Aorta (tissue), 5 donors: Measurements from ENCODE around the gene NRCAM. TPM values are rescaled to one million over a fixed set of nuclear protein-coding genes. Genes with fewer than 3 reads are reported as not detected.

Source experiments
- ATAC-seq: fragments of 200-7000 bp; cut with Tn5 transposase; one replicate; pipeline ENCODE4 v1.9.1; 2022; ENCODE audit warnings: moderate library complexity; ENCODE audit not compliant: low FRiP score
- DNase-seq, 2 donors: peaks; one replicate each; pipeline ENCODE4 v3.0.0-alpha.2; 2020
- H3K27ac ChIP-seq, 2 donors: one replicate each; pipeline ENCODE4 v1.5.1; 2013; ENCODE audit warnings: low read length in 2 of 2, mild to moderate bottlenecking in 2 of 2, moderate library complexity in 2 of 2, control low read depth in 1 of 2, inconsistent platforms in 1 of 2, low read depth in 1 of 2
- H3K27me3 ChIP-seq, 2 donors: one replicate each; pipeline ENCODE4 v1.6.1; 2013; ENCODE audit warnings: control low read depth in 1 of 2, low read length in 1 of 2, mild to moderate bottlenecking in 1 of 2, moderate library complexity in 1 of 2; ENCODE audit not compliant: insufficient read depth in 2 of 2, control insufficient read depth in 1 of 2
- H3K36me3 ChIP-seq, 2 donors: one replicate each; pipeline ENCODE4 v1.6.1; 2013; ENCODE audit warnings: control low read depth in 1 of 2, low read length in 1 of 2, mild to moderate bottlenecking in 1 of 2; ENCODE audit not compliant: insufficient read depth in 2 of 2, control insufficient read depth in 1 of 2
- H3K4me1 ChIP-seq, 2 donors: one replicate each; pipeline ENCODE4 v1.6.1; 2013; ENCODE audit warnings: low read length in 2 of 2, control low read depth in 1 of 2, mild to moderate bottlenecking in 1 of 2, moderate library complexity in 1 of 2; ENCODE audit not compliant: insufficient read depth in 2 of 2, control insufficient read depth in 1 of 2
- H3K4me3 ChIP-seq, 2 donors: one replicate each; pipeline ENCODE4 v1.5.1; 2013; ENCODE audit warnings: low read length in 2 of 2, control low read depth in 1 of 2, mild to moderate bottlenecking in 1 of 2
- H3K9me3 ChIP-seq: one replicate; pipeline ENCODE4 v1.6.1; 2013; ENCODE audit warnings: mild to moderate bottlenecking, low read length; ENCODE audit not compliant: control insufficient read depth
- WGBS, 2 donors: extraction: QIAGEN DNeasy Blood & Tissue Kit; methylation state at CpG; one replicate each; pipeline ENCODE4 v1.1.7; 2013; 5-methylcytosine and 5-hydroxymethylcytosine counted together
- intact Hi-C, 2 donors: fragments of 100-400 bp; cut with DNase I; formaldehyde crosslinking; loops; one replicate each; pipeline versions ENCODE4 v1.14.2 to v1.15.0; 2022
- polyA plus RNA-seq, 2 donors: library from polyadenylated mRNA; stranded (reverse); fragments of 200-250 nt; gene quantifications; one replicate each; pipeline ENCODE4 v1.2.3, GENCODE V29; 2013
- total RNA-seq, 2 donors: library from RNA; stranded (reverse); fragmentation: NEBNext Ultra II Directional; extraction: Animal tissue kit (Norgen Biotek cat#: 25700); gene quantifications; one replicate each; pipeline ENCODE4 v1.2.1, GENCODE V29; 2021
- donor health status: healthy with polysubstance abuse.
- donor health status: Bipolar disorder and iron deficiency.
- donor health status: DM: no; HTN: no; CAD: no.
- donor health status: DM: no; HTN: no; CAD: no.
- donor health status: DM: yes; HTN: yes; CAD: no.

The NRCAM gene
- total and polyA plus RNA-seq, 4 donors: under 0.01 to 1.8 (median 0.76) TPM

- intact Hi-C loops: no loop called here
- Histone ChIP-seq H3K27me3 (no peaks in the 10 kb centered on the region), H3K9me3 (no peaks in the 10 kb centered on the region), H3K4me1 (peaks cover 0 to 2% of the 10 kb centered on the region in 2 donors), H3K4me3 (no peak overlapping the region), H3K27ac (no peak overlapping the region), H3K36me3 (no peaks in the 10 kb centered on the region)
- ATAC-seq (no peak), DNase-seq (no peak)
- WGBS, 2 donors: 82 to 91% methylated on average over 4 of the region's 4 CpGs
Measured at GRCh38 chr7:108424013-108424412, 32.2 kb downstream of the NRCAM start.

- no peak for DNase-seq
- ATAC-seq: no peak
- WGBS, 2 donors: 81 to 83% methylated on average over 5 of the region's 5 CpGs
- no peaks in the 10 kb centered on the region for H3K9me3 ChIP-seq
- no peak overlapping the region for H3K4me3 ChIP-seq
- H3K27me3 ChIP-seq: no peaks in the 10 kb centered on the region
- no peaks in the 10 kb centered on the region for H3K36me3 ChIP-seq
- peaks cover 0 to 2% of the 10 kb centered on the region in 2 donors for H3K4me1 ChIP-seq
- H3K27ac ChIP-seq: no peak overlapping the region
- intact Hi-C loops: no loop called here
Measured at GRCh38 chr7:108423089-108423989, 32.9 kb downstream of the NRCAM start.

- peaks cover 0 to 3% of the 10 kb centered on the region in 2 donors for H3K27me3 ChIP-seq
- no peak overlapping the region for H3K4me3 ChIP-seq
- intact Hi-C loops: no loop called here
- 28 to 37% methylated on average over 3 of the region's 3 CpGs for WGBS, 2 donors
- peaks cover 0 to 2% of the 10 kb centered on the region in 2 donors for H3K4me1 ChIP-seq
- H3K36me3 ChIP-seq: no peaks in the 10 kb centered on the region
- ATAC-seq (no peak), DNase-seq (no peak)
- no peaks in the 10 kb centered on the region for H3K9me3 ChIP-seq
- no peak overlapping the region for H3K27ac ChIP-seq
Measured at GRCh38 chr7:108421720-108422331, 34.4 kb downstream of the NRCAM start.

DNA sequence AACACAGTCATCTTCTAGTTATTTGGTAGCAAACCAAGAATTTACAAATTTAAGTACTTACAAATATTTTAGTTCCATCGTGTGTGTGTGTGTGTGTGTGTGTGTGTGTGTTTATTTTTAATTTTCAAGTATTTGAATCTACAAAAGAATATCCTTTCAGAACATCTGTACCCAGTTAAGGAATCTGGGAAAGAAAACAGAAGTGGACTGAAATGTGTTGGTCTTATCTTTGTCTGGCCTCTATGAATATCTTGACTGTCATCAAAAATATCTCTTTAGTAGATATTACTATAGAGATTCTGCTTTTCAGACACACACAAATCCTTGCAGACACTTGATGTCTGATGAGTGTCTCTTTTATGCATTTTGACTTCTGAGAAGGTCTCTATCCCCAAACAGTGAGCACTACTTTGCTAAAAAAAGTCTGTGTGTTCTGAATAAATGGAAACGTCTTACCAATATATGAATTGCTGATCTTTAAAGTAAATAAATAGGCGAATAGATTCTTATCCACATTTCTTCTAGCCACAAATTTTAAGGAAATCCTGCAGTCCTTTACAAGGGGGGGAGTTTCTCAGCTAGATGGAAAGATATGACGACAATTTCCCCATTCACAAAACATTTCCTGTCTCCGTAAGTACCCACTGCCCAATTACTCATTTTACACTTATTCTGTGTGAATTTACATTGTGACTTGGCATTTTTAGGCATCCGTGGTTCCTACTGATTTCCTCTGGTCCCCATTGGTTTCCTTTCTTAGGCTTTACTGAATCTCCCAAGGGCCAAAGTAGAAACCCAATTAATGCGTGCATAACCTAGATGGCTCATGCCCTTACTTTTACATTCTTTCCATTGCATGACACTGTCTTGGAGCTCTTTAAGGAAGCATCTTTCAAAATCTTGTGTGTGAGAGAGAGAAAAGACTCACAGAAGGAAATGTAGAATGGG is 36.0 kb downstream of the NRCAM start:
- Histone ChIP-seq H3K4me3 (no peak overlapping the region), H3K36me3 (no peaks in the 10 kb centered on the region), H3K27ac (no peak overlapping the region), H3K9me3 (no peaks in the 10 kb centered on the region), H3K4me1 (no peaks in the 10 kb centered on the region), H3K27me3 (peaks cover 0 to 3% of the 10 kb centered on the region in 2 donors)
- DNase-seq (no peak), ATAC-seq (no peak)
- intact Hi-C loops: no loop called here
- 24 to 26% methylated on average over 7 of the region's 7 CpGs for WGBS, 2 donors

GRCh38 chr7:108418946-108419345 is 37.3 kb downstream of the NRCAM start:
- ATAC-seq (no peak), DNase-seq (no peak)
- no peaks in the 10 kb centered on the region for H3K36me3 ChIP-seq
- intact Hi-C loops: no loop called here
- no peak overlapping the region for H3K27ac ChIP-seq
- no peak overlapping the region for H3K4me3 ChIP-seq
- no peaks in the 10 kb centered on the region for H3K4me1 ChIP-seq
- no peaks in the 10 kb centered on the region for H3K9me3 ChIP-seq
- 49 to 60% methylated on average over 7 of the region's 7 CpGs for WGBS, 2 donors
- peaks cover 0 to 3% of the 10 kb centered on the region in 2 donors for H3K27me3 ChIP-seq

DNA sequence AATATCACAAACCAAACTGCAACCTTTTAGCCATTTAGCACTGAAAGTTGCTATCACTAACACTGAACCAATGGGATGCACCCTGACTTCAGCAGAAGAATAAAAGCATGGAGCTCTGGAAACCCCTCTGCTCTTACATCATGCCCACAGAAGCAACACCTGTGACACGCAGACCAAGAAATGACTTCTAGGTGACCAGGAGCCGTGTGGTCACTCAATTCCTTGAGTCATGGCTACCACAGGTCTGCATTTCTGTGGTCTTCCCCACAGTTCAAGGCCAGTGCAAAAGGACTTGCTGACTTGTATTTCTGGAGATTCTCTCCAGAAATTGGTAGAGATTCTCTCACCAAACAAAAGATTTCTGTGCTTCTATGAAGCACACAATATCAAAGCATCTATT is 38.3 kb downstream of the NRCAM start:
- 46 to 49% methylated on average over 2 of the region's 2 CpGs for WGBS, 2 donors

GRCh38 chr7:108417144-108417543 is 39.1 kb downstream of the NRCAM start:
- Histone ChIP-seq H3K36me3 (no peaks in the 10 kb centered on the region), H3K9me3 (no peaks in the 10 kb centered on the region), H3K27ac (no peak overlapping the region), H3K27me3 (peaks cover 0 to 3% of the 10 kb centered on the region in 2 donors), H3K4me1 (no peaks in the 10 kb centered on the region), H3K4me3 (no peak overlapping the region)
- 87 to 91% methylated on average over 4 of the region's 4 CpGs for WGBS, 2 donors
- DNase-seq: no peak
- no peak for ATAC-seq
- intact Hi-C loops: no loop called here

More for the DNA sequence above, 38.3 kb downstream of the NRCAM start:
- Histone ChIP-seq H3K4me1 (no peaks in the 10 kb centered on the region), H3K27me3 (peaks cover 0 to 3% of the 10 kb centered on the region in 2 donors), H3K4me3 (no peak overlapping the region), H3K27ac (no peak overlapping the region), H3K9me3 (no peaks in the 10 kb centered on the region), H3K36me3 (no peaks in the 10 kb centered on the region)
- intact Hi-C loops: no loop called here
- DNase-seq: no peak
- ATAC-seq: no peak

DNA sequence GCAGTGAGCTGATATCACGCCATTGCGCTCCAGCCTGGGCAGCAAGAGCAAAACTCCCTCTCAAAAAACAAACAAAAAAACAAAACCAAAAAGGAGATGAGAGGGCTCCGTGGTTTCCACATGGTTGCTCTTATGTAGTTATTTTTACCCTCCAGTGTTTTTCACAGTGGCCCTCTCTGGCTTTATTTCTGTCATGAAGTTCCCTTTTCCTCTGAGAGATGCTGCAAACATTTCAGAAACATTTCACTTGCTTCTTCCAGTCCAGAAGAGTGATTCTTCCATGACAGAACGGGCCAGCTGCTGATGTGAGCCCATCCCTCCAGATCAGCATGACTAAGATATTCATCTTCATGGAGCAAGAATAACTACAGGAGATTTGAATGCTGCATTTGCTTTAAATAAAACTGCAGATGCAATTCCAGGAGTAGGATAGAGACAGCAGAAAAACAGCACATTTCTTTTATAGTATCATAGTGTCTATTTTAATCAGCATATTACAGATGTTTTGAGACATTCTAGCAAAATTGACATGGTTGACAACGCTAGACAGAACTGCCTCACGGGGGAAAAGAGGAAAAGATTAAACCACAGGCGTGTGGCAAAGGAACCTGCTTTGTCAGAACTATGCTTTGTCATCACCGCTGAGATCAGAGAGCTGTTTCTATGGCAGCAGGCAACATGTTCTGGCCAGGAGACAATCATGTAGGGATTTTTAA is 40.3 kb downstream of the NRCAM start:
- 60 to 63% methylated on average over 8 of the region's 8 CpGs for WGBS, 2 donors
- Histone ChIP-seq H3K4me1 (no peaks in the 10 kb centered on the region), H3K9me3 (no peaks in the 10 kb centered on the region), H3K27me3 (peaks cover 0 to 3% of the 10 kb centered on the region in 2 donors), H3K27ac (no peak overlapping the region), H3K4me3 (no peak overlapping the region), H3K36me3 (no peaks in the 10 kb centered on the region)
- intact Hi-C loops: no loop called here
- DNase-seq: no peak
- ATAC-seq: no peak
